Endometrial microvascular endothelial cells (primary cell): ENCODE results near the gene TSEN34. TPM values are rescaled to one million over a fixed set of nuclear protein-coding genes. Genes with fewer than 3 reads are reported as not detected.
"Not testable (repeated sequence)": the region's sequence is repeated elsewhere in the genome, so short reads cannot be mapped to it uniquely, and the experiment has no call there.

Source experiments
- in situ Hi-C: cut with HindIII; loops from 2 replicates; pipeline ENCODE4 v1.10.0; 2017; ENCODE audit warnings: low sequenced_read_pairs, low pct_unique_long_range_greater_than_20kb; ENCODE audit errors: inconsistent ontology term
- total RNA-seq: library from RNA; depleted of rRNA; stranded (reverse); fragments of >200 nt; gene quantifications from one replicate; pipeline ENCODE4 v1.2.3, GENCODE V29; 2015; ENCODE audit errors: inconsistent ontology term

TSEN34 gene
- total RNA-seq, 1 donor from 2014 or later: 77.5 TPM

DNA sequence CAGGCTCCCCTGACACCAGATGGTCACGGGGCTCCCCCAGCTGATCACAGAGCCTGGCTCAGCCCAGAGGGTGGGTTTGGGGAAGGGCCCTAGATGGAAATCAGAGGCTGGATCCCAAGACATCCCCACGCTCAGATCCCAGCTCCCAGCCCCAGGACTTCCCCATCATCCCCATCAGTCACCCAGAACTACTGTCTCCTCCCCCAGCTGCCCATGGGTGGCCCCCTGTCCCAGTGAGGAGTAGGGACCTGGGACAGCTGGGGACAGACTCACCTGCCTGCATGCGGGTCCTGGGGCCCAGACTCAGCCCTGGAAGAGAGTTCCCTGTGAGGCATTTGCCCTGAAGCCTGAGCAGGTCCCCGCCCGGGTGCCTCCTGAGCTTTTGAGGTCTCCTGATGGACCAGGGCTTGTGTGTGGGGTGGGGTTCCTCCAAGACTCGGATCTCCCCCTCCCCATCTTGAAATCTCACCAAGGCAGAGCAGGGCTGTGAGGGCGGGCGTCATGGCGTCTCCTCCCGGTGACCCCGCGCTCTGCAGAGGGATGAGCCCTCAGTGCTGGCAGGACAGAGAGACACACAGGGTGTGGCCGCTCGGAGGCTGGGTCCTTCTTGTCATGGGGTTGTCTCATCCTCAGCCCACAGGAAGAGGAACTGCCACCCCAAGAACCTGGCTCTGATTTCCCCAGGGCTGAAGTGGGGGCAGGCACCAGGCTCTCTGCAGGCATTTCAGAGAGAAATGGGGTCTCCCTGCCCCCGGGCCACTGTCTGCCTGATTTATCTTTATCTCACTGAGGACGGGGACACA lies 31.6 kb downstream of the TSEN34 start, which contains the start of gene LILRB3:
LILRB3 (minus strand) TSS at position 534 of the 803 bp plus-strand sequence; CDS start at position 503, 31 bp downstream.
- in situ Hi-C loops: not testable (repeated sequence)

- in situ Hi-C loops: not testable (repeated sequence)
These were observed 32.3 kb downstream of the TSEN34 start for GRCh38 chr19:54223277-54223936.

- in situ Hi-C loops: not testable (repeated sequence)
These were observed 32.8 kb downstream of the TSEN34 start for GRCh38 chr19:54223937-54224281.

DNA sequence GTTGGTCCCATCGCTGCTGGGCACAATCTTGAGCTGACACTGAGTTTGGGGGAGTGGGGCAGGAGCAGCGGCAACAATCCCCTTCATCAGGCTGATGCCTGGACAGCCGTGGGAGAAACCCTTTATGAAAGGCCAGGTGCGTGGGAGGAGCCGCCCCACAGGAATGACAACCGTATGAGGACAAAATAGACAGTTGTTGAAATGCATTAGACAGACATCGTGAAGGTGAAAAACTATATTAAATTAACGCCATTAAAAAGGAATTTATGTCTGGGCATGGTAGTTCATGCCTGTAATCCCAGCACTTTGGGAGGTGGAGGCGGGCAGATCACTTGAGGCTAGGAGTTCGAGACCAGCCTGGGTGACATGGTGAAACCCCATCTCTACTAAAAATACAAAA lies 33.5 kb downstream of the TSEN34 start:
- in situ Hi-C loops: not testable (repeated sequence)

DNA sequence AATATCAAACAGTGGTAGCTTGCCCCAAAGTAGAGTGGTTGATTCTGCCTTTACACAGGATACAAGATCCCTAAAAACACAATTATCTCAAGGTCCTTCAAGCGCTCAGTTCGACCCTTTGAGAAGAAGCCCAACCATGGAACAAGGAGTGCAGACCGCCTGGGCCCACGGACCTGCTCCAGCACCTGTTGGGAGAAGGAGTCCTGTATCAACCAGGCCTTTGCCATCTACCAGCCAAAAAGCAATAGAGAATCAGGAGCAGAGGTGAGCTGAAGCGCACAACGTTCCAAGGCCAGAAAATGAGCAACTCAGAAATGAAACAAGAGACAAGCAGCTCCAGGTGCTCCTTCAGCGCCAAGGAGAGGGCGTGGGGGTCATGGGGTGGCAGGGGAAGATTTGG lies 38.0 kb downstream of the TSEN34 start:
- in situ Hi-C loops: no loop called here

DNA sequence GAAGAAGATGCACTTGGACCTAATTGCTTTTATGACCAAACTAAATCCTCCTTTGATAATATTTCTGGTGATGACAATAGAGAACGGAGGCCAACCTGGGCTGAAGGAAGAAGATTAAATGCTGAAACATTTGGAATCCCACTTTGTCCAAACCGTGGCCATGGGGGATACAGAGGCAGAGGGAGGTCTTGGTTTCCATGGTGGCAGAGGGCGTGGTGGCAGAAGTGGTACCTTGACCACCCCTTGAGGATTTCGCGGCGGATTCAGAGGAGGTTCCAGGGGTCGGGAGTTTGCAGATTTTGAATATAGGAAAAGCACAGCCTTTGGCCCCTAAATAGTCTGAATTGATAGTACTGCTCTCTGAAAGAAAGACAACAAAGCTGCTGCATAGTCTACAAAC lies 38.9 kb downstream of the TSEN34 start:
- in situ Hi-C loops: no loop called here

GRCh38 chr19:54231077-54231931 lies 40.2 kb downstream of the TSEN34 start:
- in situ Hi-C loops: no loop called here

DNA sequence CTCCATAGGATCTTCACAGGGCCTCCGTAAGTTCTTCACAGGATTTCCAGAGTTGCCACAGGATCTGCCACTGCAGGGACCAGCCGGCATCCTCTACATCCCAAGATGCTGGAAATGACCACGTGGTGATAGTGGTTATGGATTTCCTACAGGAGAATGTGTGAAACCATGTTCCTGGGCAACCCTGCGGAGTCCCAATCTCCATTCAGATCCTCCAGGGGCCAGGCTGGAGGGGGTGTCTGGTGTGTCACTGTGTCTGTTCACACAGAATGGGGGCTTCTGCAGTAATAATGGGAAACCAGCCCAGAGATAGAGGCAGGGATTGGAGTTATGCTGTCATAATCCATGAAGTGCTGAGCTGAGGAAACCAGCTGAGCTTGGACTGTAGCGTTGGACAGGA lies 42.8 kb downstream of the TSEN34 start:
- in situ Hi-C loops: no loop called here

DNA sequence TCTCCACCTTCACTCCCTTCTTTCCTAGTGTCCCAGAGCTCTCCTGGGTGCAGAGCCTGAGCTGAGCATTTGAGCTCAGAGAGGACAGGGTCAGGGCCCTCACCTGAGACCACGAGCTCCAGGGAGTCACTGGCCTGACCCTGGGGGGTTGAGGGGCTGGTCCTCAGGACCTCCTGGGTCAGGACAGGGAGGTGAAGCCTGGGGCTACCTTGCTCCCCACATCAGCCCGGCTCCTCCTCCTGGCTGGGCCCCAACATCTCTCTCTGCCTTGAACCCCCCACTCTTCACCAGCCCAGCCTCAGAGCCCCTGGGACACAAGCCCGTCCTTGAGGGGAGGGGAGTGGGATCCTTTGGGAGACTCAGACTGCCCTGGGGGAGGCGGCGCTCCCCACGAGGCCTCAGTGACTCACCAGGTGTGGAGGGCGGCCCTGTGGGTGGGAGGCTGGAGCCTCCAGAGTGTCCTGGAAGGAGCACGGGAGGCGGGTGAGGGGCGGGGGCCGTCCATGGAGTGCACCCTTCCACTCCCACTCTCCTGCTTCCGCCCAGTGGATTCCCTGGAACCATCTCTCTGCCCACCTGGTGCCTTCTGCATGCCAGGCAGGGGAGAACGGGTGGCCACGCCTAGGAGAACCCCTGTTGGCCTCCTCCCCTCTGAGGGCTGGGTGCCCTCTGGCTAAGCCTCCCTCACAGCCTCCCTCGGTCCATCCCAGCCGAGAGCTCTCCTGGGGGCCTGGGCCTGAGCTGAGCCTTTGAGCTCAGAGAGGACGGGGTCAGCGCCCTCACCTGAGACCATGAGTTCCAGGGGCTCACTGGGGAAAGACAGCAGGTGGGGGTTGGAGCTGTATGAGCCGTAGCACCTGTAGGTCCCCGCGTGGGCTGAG lies 48.6 kb downstream of the TSEN34 start:
- in situ Hi-C loops: not testable (repeated sequence)

- in situ Hi-C loops: not testable (repeated sequence)
These were observed 49.5 kb downstream of the TSEN34 start for GRCh38 chr19:54240372-54241336.

DNA sequence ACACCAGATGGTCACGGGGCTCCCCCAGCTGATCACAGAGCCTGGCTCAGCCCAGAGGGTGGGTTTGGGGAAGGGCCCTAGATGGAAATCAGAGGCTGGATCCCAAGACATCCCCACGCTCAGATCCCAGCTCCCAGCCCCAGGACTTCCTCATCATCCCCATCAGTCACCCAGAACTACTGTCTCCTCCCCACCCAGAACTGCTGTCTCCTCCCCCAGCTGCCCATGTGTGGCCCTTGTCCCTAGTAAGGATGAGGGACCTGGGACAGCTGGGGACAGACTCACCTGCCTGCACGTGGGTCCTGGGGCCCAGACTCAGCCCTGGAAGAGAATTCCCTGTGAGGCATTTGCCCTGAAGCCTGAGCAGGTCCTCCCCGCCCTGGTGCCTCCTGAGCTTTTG lies 51.1 kb downstream of the TSEN34 start:
- in situ Hi-C loops: not testable (repeated sequence)

DNA sequence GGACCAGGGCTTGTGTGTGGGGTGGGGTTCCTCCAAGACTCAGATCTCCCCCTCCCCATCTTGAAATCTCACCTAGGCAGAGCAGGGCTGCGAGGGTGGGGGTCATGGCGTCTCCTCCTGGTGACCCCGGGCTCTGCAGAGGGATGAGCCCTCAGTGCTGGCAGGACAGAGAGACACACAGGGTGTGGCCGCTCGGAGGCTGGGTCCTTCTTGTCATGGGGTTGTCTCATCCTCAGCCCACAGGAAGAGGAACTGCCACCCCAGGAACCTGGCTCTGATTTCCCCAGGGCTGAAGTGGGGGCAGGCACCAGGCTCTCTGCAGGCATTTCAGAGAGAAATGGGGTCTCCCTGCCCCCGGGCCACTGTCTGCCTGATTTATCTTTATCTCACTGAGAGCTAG lies 51.5 kb downstream of the TSEN34 start, which contains the start of gene LILRA6:
LILRA6 (minus strand) TSS at position 145 of the 400 bp plus-strand sequence.
- in situ Hi-C loops: not testable (repeated sequence)

GRCh38 chr19:54243809-54244208 lies 52.7 kb downstream of the TSEN34 start:
- in situ Hi-C loops: not testable (repeated sequence)

Other genes with a start within 250 kb of the TSEN34 start
- 0.09 TPM for gene CACNG8, start 228.4 kb upstream of the TSEN34 start, total RNA-seq
- 3.5 TPM for gene CACNG6, start 199.7 kb upstream of the TSEN34 start, total RNA-seq
- gene VSTM1, start 127.4 kb upstream of the TSEN34 start, total RNA-seq: not detected
- not detected for gene TARM1, start 109.9 kb upstream of the TSEN34 start, total RNA-seq
- not detected for gene OSCAR, start 90.5 kb upstream of the TSEN34 start, total RNA-seq
- gene NDUFA3, start 88.5 kb upstream of the TSEN34 start, total RNA-seq: 16.4 TPM
- 45.4 TPM for gene TFPT, start 75.7 kb upstream of the TSEN34 start, total RNA-seq
- gene PRPF31, start 75.6 kb upstream of the TSEN34 start, total RNA-seq: 127 TPM
- gene CNOT3, start 53.5 kb upstream of the TSEN34 start, total RNA-seq: 20.3 TPM
- 15.8 TPM for gene LENG1, start 31.6 kb upstream of the TSEN34 start, total RNA-seq
- not detected for gene TMC4, start 18.1 kb upstream of the TSEN34 start, total RNA-seq
- gene MBOAT7, start 1.7 kb upstream of the TSEN34 start, total RNA-seq: 303 TPM
- 2,287 TPM for gene RPS9, start 9.6 kb downstream of the TSEN34 start, total RNA-seq
- not detected for gene LILRB3, start 31.7 kb downstream of the TSEN34 start, total RNA-seq
- not detected for gene LILRA6, start 51.5 kb downstream of the TSEN34 start, total RNA-seq
- not detected for gene LILRB5, start 66.0 kb downstream of the TSEN34 start, total RNA-seq
- not detected for gene LILRB2, start 89.8 kb downstream of the TSEN34 start, total RNA-seq
- gene LILRA5, start 121.9 kb downstream of the TSEN34 start, total RNA-seq: not detected
- not detected for gene LILRA4, start 147.9 kb downstream of the TSEN34 start, total RNA-seq
- gene LAIR1, start 173.6 kb downstream of the TSEN34 start, total RNA-seq: not detected
- not detected for gene TTYH1, start 224.2 kb downstream of the TSEN34 start, total RNA-seq